GM12801 (cell line): Measurements from ENCODE around the gene ATP6V0B.

Source experiments
- CTCF ChIP-seq: IDR thresholded peaks from one replicate; pipeline ENCODE4 v1.5.1; 2011; ENCODE audit warnings: control low read depth; ENCODE audit not compliant: insufficient read length; ENCODE audit errors: extremely low read depth

Gene ATP6V0B

GRCh38 chr1:44024031-44024902, 49.5 kb downstream of the ATP6V0B start:
- TF ChIP-seq CTCF: no peak

- TF ChIP-seq CTCF: no peak
Observed at GRCh38 chr1:44024903-44025525, 50.3 kb downstream of the ATP6V0B start.

- no peak for TF ChIP-seq CTCF
Observed at GRCh38 chr1:44025816-44026215, 51.1 kb downstream of the ATP6V0B start.

- no peak for TF ChIP-seq CTCF
Observed at GRCh38 chr1:44027320-44027719, 52.6 kb downstream of the ATP6V0B start.
